Measurements from ENCODE around the gene HECTD2.

Gene HECTD2

GRCh38 chr10:91460681-91461080 is 50.5 kb downstream of the HECTD2 start:
- TF ChIP-seq, protein P1, sequence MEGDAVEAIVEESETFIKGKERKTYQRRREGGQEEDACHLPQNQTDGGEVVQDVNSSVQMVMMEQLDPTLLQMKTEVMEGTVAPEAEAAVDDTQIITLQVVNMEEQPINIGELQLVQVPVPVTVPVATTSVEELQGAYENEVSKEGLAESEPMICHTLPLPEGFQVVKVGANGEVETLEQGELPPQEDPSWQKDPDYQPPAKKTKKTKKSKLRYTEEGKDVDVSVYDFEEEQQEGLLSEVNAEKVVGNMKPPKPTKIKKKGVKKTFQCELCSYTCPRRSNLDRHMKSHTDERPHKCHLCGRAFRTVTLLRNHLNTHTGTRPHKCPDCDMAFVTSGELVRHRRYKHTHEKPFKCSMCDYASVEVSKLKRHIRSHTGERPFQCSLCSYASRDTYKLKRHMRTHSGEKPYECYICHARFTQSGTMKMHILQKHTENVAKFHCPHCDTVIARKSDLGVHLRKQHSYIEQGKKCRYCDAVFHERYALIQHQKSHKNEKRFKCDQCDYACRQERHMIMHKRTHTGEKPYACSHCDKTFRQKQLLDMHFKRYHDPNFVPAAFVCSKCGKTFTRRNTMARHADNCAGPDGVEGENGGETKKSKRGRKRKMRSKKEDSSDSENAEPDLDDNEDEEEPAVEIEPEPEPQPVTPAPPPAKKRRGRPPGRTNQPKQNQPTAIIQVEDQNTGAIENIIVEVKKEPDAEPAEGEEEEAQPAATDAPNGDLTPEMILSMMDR (IDR thresholded peaks at IDR 0.05) = no peak
- H3K79me2 ChIP-seq = no peaks in the 10 kb centered on the region
- H3K4me2 ChIP-seq (ENCODE audit: low read length) = no peak overlapping the region
- H3K4me3 ChIP-seq (ENCODE audit: low read depth, low read length) = no peak overlapping the region
- no peak overlapping the region for H3K9ac ChIP-seq
- no peaks in the 10 kb centered on the region for H3K4me1 ChIP-seq
- H3K9me3 ChIP-seq (ENCODE audit: control insufficient read depth, low read length) = no peaks in the 10 kb centered on the region
- no peaks in the 10 kb centered on the region for H3K36me3 ChIP-seq (ENCODE audit: control insufficient read depth, insufficient read depth, low read length)
- no peak overlapping the region for H3K27ac ChIP-seq
- H3K27me3 ChIP-seq (ENCODE audit: control insufficient read depth, insufficient read depth, low read length) = no peaks in the 10 kb centered on the region
- no peak overlapping the region for H2AFZ ChIP-seq

- Histone ChIP-seq H3K4me2 (ENCODE audit: low read length) (no peak overlapping the region), H3K36me3 (ENCODE audit: control insufficient read depth, insufficient read depth, low read length) (no peaks in the 10 kb centered on the region), H3K4me1 (no peaks in the 10 kb centered on the region), H3K9ac (no peak overlapping the region), H3K27ac (no peak overlapping the region), H3K4me3 (ENCODE audit: low read depth, low read length) (no peak overlapping the region), H2AFZ (no peak overlapping the region), H3K9me3 (ENCODE audit: control insufficient read depth, low read length) (no peaks in the 10 kb centered on the region), H3K79me2 (no peaks in the 10 kb centered on the region), H3K27me3 (ENCODE audit: control insufficient read depth, insufficient read depth, low read length) (no peaks in the 10 kb centered on the region)
- TF ChIP-seq, protein P1 (IDR thresholded peaks at IDR 0.05) = no peak
These were observed 52.3 kb downstream of the HECTD2 start for GRCh38 chr10:91462423-91462822.

GRCh38 chr10:91464500-91464899 is 54.4 kb downstream of the HECTD2 start:
- H3K9ac ChIP-seq = no peak overlapping the region
- no peak overlapping the region for H3K27ac ChIP-seq
- H3K27me3 ChIP-seq (ENCODE audit: control insufficient read depth, insufficient read depth, low read length) = no peaks in the 10 kb centered on the region
- H3K4me1 ChIP-seq = no peaks in the 10 kb centered on the region
- H3K79me2 ChIP-seq = no peaks in the 10 kb centered on the region
- H2AFZ ChIP-seq = no peak overlapping the region
- H3K4me3 ChIP-seq (ENCODE audit: low read depth, low read length) = no peak overlapping the region
- H3K36me3 ChIP-seq (ENCODE audit: control insufficient read depth, insufficient read depth, low read length) = no peaks in the 10 kb centered on the region
- H3K9me3 ChIP-seq (ENCODE audit: control insufficient read depth, low read length) = no peaks in the 10 kb centered on the region
- no peak overlapping the region for H3K4me2 ChIP-seq (ENCODE audit: low read length)
- TF ChIP-seq, protein P1 (IDR thresholded peaks at IDR 0.05) = no peak

DNA sequence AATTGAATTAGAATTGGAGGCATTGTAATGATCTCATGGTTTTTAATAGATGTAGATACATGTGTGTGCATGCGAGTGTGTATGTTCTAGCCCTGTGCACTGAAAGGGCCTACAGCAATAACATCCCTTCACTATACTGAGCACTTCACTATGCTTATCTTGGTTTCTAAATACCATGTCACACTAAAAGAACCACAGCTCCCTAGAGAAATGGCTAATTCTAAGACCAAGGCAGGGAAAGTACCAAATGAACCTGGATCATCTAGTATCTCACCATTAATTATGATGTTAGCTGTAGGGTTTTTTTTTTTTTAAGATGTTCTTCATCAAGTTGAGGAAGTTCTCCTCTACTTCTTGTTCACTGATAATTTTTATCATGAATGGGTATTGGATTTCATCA is 55.1 kb downstream of the HECTD2 start:
- no peaks in the 10 kb centered on the region for H3K79me2 ChIP-seq
- H3K4me2 ChIP-seq (ENCODE audit: low read length) = no peak overlapping the region
- H3K9me3 ChIP-seq (ENCODE audit: control insufficient read depth, low read length) = no peaks in the 10 kb centered on the region
- no peaks in the 10 kb centered on the region for H3K36me3 ChIP-seq (ENCODE audit: control insufficient read depth, insufficient read depth, low read length)
- H3K4me3 ChIP-seq (ENCODE audit: low read depth, low read length) = no peak overlapping the region
- no peaks in the 10 kb centered on the region for H3K27me3 ChIP-seq (ENCODE audit: control insufficient read depth, insufficient read depth, low read length)
- no peak overlapping the region for H3K9ac ChIP-seq
- TF ChIP-seq, protein P1 (IDR thresholded peaks at IDR 0.05) = no peak
- H2AFZ ChIP-seq = no peak overlapping the region
- no peaks in the 10 kb centered on the region for H3K4me1 ChIP-seq
- no peak overlapping the region for H3K27ac ChIP-seq

GRCh38 chr10:91467114-91467513 is 57.0 kb downstream of the HECTD2 start:
- Histone ChIP-seq H3K9me3 (ENCODE audit: control insufficient read depth, low read length) (no peaks in the 10 kb centered on the region), H3K36me3 (ENCODE audit: control insufficient read depth, insufficient read depth, low read length) (no peaks in the 10 kb centered on the region), H3K9ac (no peak overlapping the region), H3K27me3 (ENCODE audit: control insufficient read depth, insufficient read depth, low read length) (no peaks in the 10 kb centered on the region), H3K4me3 (ENCODE audit: low read depth, low read length) (no peak overlapping the region), H3K27ac (no peak overlapping the region), H2AFZ (no peak overlapping the region), H3K4me1 (no peaks in the 10 kb centered on the region), H3K4me2 (ENCODE audit: low read length) (no peak overlapping the region), H3K79me2 (no peaks in the 10 kb centered on the region)
- TF ChIP-seq, protein P1 (IDR thresholded peaks at IDR 0.05) = no peak

Data from parathyroid adenoma (tissue), 2 donors.